NCI-H524 treated with DMSO at 0.1 percent for 48 hours (cell line): ENCODE results near the gene KLF7.

Experiments used
- DNase-seq: peaks from one replicate; lab custom pipeline; 2025; lab: John Stamatoyannopoulos, UW

The KLF7 gene

GRCh38 chr2:207091176-207091575 is 74.6 kb downstream of the KLF7 start:
- DNase-seq: no peak

- DNase-seq: no peak
Observed at GRCh38 chr2:207090389-207090788, 75.4 kb downstream of the KLF7 start.

- DNase-seq: no peak
Observed at GRCh38 chr2:207088839-207089238, 76.9 kb downstream of the KLF7 start.

GRCh38 chr2:207088276-207088675 is 77.5 kb downstream of the KLF7 start:
- DNase-seq: no peak

- DNase-seq: no peak
Observed at GRCh38 chr2:207087046-207087902, 78.5 kb downstream of the KLF7 start.

GRCh38 chr2:207086136-207086535 is 79.6 kb downstream of the KLF7 start:
- DNase-seq: no peak

- no peak for DNase-seq
Observed at GRCh38 chr2:207085110-207085509, 80.6 kb downstream of the KLF7 start.

- no peak for DNase-seq
Observed at GRCh38 chr2:207083361-207084110, 82.2 kb downstream of the KLF7 start.

GRCh38 chr2:207082619-207083018 is 83.1 kb downstream of the KLF7 start:
- no peak for DNase-seq

GRCh38 chr2:207078186-207078798 is 87.5 kb downstream of the KLF7 start:
- DNase-seq: no peak

GRCh38 chr2:207077266-207077665 is 88.5 kb downstream of the KLF7 start:
- DNase-seq: no peak

- no peak for DNase-seq
Observed at GRCh38 chr2:207075456-207075855, 90.3 kb downstream of the KLF7 start.

- DNase-seq: peak; percentile 0
Observed at GRCh38 chr2:207073801-207074678, 91.7 kb downstream of the KLF7 start.

GRCh38 chr2:207073412-207073800 is 92.3 kb downstream of the KLF7 start:
- no peak for DNase-seq

- no peak for DNase-seq
Observed at GRCh38 chr2:207072571-207072970, 93.2 kb downstream of the KLF7 start.

GRCh38 chr2:207071820-207072219 is 93.9 kb downstream of the KLF7 start:
- no peak for DNase-seq

GRCh38 chr2:207067473-207067872 is 98.3 kb downstream of the KLF7 start:
- DNase-seq: no peak

- no peak for DNase-seq
Observed at GRCh38 chr2:207066791-207067460, 98.8 kb downstream of the KLF7 start.

- no peak for DNase-seq
Observed at GRCh38 chr2:207066166-207066565, 99.6 kb downstream of the KLF7 start.

GRCh38 chr2:207064128-207064690 is 101.5 kb downstream of the KLF7 start:
- no peak for DNase-seq

GRCh38 chr2:207061181-207061580 is 104.6 kb downstream of the KLF7 start:
- no peak for DNase-seq
